NCI-H2107 treated with DMSO at 0.1 percent for 48 hours (cell line): ENCODE measurements around the gene FAM174B.

Experiments
- DNase-seq: peaks from one replicate; lab custom pipeline; 2025; ENCODE audit not compliant: unreplicated experiment; lab: John Stamatoyannopoulos, UW

Gene FAM174B

GRCh38 chr15:92602267-92602593, 53.3 kb downstream of the FAM174B start:
- no peak for DNase-seq

GRCh38 chr15:92601592-92602266, 53.8 kb downstream of the FAM174B start:
- no peak for DNase-seq

DNA sequence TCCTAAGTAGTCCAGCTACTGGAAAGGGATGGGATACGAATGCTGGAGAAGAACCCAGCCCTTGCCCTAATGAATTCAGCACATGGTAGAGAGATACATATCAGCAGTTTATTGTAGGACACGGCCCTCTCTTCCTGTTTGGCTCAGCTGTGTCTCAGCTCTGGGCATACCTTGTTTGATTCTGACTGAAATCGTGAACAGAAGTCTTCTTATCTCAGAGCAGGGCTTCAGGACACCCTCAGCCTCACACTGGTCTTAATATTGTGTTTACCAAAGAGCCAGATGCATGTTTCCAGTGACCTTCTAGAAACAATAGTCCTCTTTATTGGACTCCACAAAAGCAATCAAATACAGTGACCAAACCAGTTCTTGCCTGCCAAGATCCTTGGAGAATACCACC, 54.7 kb downstream of the FAM174B start:
- DNase-seq = no peak

- no peak for DNase-seq
Measured at GRCh38 chr15:92599394-92599970, 56.1 kb downstream of the FAM174B start.

GRCh38 chr15:92597548-92597947, 58.0 kb downstream of the FAM174B start:
- DNase-seq = no peak

GRCh38 chr15:92596623-92597022, 59.0 kb downstream of the FAM174B start:
- DNase-seq = no peak

DNA sequence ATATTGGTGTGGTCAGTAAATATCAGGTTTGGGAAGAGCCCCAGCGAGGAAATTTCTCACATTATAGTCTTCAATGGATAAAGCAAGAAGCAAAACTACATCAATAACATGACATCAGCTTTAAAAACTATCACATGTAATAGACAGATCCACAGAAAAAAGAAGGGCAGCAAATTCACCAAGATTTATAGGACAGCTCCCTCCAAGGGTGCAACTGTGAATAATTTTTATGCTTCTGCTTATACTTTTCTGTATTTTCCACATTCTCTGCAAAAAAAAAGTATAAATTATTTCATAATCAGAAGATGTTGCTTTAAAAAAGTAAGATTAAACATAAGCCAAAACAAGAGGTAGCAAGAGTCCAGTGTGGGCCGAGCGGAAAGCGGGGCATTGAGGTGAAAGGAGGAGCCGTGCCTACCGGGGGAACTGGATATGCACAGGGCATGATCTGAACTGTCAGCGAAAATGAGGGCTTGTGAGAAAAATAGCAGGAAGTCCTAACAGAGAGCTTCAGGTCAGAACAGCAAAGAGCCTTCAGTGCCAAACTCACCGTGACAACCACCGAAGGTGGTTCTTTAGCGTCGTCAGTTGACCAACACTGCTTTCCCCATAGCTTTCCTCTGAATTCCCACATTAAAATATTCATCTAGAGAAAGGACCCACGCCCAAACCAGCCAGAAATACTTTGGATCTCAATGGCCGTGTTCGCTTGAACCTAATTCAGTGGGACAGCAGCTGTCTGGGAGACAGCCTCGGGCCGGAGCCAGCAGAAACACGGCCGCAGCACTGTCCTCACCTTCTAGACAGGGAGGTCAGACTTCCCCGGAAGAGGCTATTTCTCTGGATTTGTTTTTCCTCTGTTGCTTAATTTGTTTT, 59.8 kb downstream of the FAM174B start:
- DNase-seq = no peak

GRCh38 chr15:92591275-92591674, 64.3 kb downstream of the FAM174B start:
- no peak for DNase-seq

DNA sequence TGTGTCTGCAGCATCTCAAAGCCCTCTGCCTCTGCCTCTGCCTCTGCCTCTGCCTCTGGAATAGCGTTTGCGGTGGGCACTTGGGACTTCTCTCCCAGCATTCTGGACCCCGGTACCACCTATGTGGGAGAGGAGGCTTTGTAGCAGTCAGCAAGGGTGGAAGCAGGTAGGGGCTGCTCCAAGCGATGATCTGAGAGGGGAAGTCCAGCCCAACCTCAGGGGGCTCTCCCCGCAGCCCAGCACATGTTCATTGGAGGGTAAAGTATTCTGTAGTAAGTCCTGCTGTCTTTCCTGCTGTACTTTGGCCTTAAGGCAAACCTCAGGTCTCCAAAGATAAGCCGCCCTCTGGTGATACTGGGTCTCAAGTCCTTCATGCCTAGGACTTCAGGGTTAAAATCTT, 68.6 kb downstream of the FAM174B start:
- no peak for DNase-seq

DNA sequence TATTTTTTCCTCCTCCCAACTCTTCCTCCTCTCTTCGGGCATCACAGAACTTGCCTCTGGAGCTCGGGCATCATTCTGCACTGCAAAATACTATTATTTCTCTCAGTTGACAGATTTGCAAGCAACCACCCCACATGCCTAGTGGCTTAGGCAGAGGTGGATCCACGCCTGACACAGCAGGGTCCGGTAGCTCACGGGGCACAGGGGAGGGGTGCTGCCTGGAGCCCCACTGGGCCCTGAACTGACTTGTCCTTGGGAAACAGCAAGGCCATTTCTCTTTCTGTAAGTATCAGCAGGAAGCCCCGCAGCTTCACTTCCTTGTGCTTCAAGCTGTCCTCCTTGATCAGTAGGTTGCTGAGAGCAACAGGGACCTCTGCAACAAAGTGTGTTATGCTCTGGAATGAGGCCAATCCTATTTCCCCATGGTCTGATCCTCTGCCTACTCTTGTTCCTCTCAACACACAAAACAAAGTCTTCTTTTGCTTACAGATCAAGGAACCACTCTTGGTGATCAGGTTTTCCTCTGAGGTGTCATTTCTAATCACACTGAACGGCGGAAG, 69.1 kb downstream of the FAM174B start:
- no peak for DNase-seq

- DNase-seq = no peak
Measured at GRCh38 chr15:92584105-92584504, 71.5 kb downstream of the FAM174B start.

DNA sequence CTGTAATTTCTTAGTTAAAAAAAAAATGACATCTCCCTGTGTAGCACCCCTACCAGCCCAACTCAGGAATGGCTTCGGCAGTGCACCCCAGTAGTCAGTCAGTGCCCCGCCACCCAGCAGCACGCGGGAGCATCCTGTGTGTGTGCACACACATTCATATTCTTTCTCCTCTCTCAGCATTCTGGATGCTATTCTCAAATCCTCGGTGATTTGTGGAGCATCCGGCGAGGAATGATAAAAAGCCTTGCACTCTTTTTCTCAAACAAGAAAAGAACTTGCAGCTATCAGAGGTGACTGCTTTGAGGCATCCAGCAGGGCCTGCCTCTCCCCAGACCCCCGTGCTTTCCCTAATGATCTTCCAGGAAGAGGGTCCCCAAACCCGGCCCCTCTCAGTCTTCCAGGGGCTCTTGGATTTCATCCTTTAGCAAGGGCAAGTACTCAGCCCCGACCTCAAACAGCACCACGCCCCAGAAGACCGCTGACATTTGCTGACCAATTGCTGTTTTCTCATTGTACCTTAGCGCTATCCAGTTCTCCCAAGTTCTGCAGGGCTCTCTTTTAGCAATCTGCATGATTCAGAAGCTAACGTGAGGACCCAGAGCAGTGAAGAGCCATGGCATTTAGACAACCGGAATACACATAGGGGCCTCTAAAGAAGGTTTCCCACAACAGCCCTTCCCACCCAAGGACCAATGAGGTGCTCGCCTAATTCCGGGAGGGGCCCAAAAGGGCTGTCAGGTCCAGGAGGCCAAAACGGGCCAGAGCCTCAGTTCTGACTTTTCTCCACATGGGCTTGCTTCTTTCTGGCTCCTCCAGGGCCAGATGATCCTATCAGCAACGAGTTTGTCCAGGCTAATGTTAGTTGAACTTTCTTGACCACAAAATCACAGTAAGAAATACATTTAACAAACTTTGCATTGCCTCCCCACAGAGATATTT, 72.2 kb downstream of the FAM174B start:
- no peak for DNase-seq

GRCh38 chr15:92582206-92582605, 73.4 kb downstream of the FAM174B start:
- no peak for DNase-seq

DNA sequence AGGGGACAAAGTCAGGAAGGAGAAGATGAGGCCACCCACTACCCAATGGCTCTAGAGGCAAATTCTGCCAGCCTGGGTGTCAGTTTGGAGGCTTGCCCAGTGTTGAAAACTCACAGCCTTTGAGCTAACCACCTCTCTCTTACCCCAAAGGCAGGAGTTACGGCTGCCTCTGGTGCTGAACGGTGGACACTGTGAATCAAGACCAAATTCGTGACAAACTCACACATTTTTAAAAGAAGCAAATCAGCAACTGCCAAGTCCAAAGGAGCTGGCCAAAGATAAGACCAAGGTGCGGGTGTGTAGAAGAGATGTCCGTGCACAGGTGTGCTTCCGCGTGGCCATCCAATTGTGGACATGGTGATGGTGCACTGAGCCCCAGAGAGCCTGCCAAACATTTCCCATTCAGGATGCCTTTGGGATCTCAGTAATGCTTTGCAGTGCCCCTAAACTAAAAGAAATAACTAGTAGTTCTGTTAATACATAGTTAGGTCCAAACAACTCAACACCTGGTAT, 74.6 kb downstream of the FAM174B start:
- no peak for DNase-seq

- DNase-seq = no peak
Measured at GRCh38 chr15:92580521-92580920, 75.1 kb downstream of the FAM174B start.

GRCh38 chr15:92579931-92580470, 75.6 kb downstream of the FAM174B start:
- no peak for DNase-seq

DNA sequence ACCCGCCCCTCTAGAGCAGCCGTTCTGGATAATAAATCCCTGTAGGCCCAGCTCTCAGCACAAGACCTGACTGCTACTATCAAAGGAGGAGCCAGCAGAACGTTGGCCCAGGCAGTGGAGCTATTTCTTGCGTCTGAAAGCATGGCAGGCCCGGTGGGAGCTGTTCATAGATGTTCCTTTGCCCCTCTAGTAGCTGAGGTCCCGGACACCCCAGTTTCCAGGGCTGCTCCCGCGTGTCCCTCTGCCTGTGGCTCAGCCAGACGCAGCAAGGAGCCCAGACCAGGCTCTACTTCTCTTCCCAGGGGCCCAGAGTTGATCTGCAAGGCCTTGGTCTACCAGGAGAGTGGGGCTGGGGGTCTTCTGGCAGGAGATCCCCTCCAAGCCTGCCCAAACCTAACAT, 76.1 kb downstream of the FAM174B start:
- no peak for DNase-seq

DNA sequence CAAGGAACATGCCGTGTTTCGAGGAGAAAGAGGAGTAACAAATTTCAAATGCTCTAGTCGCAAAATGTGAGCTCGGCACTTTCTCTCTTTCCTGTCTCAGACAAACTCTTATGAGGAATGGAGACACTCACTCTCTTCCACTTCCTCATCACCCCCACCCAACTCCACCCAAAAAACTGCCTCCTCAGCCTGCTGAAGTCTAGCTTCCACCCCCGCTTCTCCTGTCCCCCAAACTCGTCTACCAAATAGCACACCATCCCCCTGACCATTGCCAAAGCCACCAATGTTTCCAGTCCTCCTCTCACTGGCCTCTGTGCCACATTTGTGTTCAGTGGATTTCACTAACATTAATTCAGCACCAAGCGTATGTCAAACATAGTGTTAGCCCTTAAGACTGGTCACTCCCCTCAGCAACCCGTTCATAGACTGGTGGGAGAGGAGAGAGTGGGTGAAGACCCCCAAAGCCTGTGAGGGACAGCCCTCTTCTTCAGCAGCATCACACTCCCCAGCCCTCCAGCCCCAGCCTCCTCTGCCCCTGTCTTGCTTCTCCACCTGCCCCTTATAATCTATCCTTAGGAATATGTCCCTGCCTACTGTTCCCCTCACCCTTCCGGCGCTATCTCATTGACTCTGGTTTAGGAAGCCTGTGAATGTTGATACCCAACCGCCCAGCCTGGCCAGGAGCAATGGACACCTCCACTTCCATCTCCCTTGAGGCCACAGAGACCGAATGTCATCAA, 77.3 kb downstream of the FAM174B start:
- DNase-seq = no peak

DNA sequence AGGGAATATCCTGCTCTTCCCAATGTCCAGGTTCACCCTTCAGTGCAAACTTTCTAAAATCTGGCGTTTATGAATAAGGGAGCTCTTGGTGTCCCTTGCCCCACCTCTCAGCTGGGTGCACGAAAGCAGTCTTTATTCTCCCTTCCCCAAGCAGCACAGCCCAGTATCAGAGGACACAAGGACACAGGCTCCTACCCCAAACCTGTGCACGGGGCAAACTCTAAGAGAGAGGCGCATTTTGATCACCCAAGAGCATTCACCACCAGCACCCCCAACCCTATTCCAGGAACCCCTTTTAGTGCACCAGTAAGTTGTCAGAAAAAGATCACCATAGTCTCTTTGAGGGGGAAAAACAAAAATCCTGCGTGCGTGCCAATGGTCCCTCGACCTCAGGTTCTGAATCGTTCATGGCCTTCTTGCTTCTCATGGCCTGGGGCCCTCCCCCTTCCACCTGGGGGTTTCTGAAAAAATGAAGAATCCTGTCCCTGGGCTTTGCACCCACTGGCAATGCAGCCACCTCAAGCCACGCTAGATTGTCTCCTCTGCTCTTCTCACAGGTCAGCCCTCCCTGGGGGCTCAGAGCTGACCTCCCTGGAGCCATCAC, 78.9 kb downstream of the FAM174B start:
- no peak for DNase-seq
